ENCODE measurements around the gene NPFFR2.
"Not testable (repeated sequence)": the region's sequence is repeated elsewhere in the genome, so short reads cannot be mapped to it uniquely, and the experiment has no call there.

Gene NPFFR2

DNA sequence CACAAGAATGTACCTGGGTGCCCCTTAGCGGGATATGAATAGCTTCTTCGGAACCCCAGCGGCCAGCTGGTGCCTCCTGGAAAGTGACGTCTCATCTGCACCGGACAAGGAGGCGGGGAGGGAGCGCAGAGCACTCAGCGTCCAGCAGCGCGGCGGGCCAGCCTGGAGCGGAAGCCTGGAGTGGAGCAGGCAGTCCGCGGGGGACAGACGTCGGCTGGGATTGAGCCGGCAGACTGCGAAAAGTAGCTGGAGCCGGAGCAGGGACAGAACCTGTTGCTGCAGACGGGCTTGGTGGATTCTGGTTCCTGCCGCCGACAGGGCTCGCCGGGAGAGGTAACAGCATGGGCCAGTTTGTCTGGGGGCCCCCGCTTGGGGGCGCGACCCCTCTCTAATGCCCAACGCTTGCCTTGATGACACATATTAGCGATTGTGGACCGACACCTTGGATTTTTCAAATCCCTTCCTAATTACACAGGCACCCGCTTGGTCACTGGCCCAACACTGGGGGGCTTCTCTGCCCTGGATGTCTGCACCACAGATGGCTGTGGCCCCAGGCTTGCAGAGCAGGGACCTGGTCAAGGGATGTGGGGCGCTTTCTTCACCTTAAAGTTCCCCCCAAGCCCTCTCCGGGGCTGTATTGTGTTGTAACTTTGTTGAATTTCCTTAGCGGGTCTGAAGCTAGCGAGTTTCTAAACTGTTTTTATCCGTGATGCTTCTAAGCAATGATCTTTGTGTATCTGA, at the start of gene NPFFR2:
Gene NPFFR2, plus strand, starts transcription at position 133 of the 741 bp plus-strand sequence. CDS start 96,592 bp downstream, outside the sequence.
- DNase-seq: no peak

DNA sequence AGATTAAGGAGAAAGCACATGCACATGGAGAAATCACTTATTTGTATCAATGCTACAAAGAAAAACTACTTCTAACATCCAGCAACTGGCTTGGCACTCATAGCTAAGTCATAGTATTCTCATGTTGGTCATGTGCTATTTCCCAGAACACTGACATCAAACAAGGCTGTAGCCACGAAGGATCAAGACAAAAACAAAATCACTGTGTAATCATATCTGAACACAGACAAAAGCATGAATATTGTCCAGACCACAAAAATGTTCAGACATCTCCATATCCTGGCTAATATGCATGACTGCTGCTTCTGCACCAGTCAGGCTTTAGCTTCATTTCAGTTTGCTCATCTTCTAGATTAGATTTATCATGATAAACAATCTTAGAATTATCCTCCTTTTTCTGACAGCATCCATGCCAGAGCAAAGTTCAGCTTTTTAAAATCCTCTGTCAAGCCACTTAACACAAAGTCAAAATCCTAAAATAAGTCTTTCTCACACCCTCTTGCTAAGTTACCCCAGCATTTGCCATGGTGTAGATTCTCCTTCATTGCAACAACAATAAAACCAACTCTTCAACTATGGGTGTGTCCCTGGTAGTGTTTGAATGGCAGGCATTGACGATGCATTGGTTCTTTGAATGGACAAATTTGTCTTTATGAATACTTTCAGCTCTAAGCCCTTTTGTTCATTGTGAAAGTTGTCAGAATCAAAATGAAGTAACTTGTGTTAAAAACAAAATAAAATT, 39.1 kb upstream of the NPFFR2 start:
- DNase-seq: no peak

DNA sequence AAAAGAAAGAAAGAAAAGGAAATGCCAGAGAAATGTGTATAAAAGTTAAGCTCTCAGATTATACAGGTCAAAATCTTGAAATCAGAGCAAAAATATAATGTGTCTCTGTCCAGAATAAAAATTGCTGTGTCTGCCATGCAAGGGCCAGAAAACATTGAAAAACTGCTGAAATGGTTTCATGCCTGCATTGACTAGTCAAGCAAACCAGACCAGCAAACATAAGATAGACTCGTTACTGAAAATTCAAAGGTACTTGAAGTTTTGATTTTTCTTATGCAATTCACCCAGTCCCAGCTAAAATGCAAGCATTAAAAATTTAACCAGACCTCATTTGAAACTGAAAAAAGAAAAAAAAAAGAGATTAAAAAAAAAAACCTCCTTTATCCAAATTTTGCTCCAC, 37.2 kb upstream of the NPFFR2 start:
- DNase-seq: no peak

DNA sequence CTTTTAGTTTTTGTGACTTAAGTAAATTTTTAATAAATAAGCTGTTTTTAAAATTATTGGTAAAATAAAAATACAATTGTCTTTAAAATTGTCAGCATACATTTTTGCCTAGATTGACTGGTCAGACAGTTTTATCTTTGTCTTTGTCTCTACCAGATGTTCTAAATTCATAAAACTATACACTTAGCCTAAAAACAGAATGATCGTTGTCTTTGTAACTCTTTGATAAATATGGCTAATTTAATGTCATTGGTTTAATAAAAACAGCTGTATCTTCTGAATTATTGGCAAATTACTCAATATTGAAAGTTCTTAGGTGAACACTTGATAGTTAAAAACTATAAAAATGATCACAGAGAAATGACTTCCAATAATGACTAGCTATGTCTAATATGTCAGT, 36.5 kb upstream of the NPFFR2 start:
- DNase-seq: no peak

DNA sequence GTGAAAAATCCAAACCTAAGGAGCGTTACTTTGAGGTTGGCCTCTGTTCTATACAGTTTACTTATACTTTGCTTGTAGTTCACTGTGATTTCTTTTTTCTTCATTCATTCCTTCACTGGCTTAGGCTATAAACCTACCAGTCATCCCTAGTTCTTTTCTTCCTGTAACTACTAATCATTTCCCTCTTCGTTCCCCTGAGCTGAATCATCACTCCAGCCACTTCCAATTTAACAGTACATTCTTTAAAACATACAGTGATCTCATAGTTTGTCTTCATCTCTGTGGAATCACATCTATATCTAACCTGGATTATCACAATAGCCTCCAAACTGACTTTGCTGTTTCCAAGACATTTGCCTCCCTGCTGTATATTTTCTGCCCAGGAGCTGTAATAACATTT, 25.2 kb upstream of the NPFFR2 start:
- DNase-seq: no peak

DNA sequence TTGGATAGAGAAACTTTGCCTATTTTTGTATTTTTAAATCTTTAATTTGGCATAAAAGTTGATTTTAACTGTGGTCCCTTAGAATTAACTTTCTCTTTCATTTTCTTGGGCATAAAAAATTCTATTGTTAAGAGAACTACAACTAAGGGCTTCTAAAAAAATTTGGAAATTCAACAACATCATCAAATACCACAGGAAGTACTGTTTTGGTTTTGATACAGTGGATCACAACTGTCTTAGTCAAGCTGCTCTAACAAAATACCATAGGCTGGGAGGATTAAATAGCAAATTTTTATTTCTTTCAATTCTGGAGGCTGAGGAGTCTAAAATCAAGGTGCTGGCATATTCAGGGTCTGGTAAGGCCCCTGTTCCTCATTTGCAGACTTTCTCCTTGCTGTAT, 19.9 kb upstream of the NPFFR2 start:
- no peak for DNase-seq

DNA sequence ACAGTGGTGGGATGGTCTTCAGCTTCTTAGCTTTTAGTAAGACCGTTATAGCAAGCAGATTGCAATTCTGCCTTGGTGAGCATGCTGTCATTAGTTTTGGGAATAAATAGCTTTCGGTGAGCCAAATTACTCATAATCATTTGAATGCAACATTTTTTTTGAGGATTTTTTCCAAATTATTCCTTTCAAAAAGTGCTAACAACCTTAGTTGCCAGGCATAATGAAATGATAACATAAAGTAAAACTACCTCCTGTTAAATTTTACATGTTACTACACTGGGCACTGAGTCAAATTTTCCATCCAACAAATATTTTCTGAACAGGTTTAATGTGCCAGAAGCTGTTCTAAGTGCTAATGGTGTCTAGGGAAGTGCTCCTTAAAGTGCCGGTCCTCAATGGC, 15.8 kb upstream of the NPFFR2 start:
- no peak for DNase-seq

GRCh38 chr4:72019688-72020087, 12.1 kb upstream of the NPFFR2 start:
- DNase-seq: no peak

GRCh38 chr4:72022553-72022952, 9.2 kb upstream of the NPFFR2 start:
- DNase-seq: no peak

DNA sequence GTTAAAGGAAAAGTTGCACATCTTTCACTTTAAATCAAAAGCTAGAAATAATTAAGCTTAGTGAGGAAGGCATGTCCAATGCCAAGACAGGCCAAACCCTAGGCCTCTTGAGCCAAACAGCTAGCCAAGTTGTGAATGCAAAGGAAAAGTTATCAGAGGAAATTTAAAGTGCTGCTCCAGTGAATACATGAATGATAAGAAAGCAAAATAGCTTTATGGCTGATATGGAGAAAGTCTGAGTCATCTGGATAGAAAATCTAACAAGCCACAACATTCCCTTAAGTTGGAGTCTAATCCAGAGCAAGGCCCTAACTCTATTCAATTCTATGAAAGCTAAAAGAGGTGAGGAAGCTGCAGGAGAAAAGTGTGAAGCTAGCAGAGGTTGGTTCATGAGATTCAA, 23.8 kb downstream of the NPFFR2 start:
- DNase-seq: no peak

- DNase-seq: no peak
Observed at GRCh38 chr4:72063726-72064125, 31.9 kb downstream of the NPFFR2 start.

DNA sequence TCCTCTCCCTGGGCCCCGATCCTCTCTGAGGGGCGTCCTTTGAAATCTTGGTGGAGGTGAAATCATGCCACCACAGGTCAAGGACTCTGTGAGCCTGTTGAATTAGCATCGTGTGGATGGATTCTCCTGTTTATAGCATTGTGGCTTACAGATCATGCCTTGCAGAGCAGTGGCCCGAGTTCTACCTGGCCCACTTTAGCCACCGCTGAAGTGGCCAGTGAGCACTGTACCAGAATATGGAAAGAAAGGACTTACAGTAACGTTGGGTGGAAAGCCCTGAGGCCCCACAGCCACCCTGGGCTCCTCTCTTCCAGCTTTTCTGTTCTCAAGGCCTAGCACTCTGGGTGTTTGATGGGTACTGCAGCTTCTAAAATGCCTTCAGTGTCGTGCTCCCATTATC, 35.3 kb downstream of the NPFFR2 start:
- DNase-seq: no peak

DNA sequence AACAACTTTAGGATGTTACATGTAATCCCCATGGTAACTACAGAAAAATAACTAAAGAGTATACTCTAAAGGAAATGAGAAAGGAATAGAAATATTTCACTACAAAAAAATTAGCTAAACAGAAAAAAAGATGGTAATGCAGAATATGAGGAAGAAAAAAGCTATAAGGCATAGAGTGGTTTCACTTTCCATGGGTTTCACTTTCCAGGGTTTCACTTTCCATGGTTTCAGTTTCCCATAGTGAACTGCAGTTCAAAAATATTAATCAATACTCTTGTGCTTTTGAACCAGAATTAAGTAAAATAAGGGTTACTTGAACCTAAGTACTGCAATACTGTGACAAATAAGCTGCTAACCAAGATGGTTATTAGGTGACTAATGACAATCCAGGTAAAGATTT, 42.0 kb downstream of the NPFFR2 start:
- DNase-seq: no peak

GRCh38 chr4:72076562-72076961, 44.8 kb downstream of the NPFFR2 start:
- DNase-seq: no peak

GRCh38 chr4:72077346-72077745, 45.5 kb downstream of the NPFFR2 start:
- no peak for DNase-seq

DNA sequence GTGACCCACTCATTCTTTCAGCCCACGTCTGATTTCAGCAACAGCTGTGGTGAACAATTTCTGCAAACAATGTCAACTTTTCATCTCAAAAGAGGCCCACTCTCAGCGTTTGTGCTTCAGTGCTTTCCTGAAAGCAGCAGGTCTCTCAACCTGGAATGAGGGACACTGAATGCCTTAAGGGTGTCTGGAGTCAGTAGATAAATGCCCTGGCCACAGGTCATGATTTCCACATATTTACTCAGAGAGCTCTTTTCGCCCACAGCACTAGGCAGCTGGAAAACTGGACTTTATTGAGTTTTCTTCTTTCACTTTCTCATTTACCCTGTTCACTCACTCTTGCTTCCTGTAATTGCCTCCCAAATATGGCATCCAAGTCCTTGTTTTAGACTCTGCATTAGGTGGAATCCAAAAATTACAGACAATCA, 52.8 kb downstream of the NPFFR2 start:
- DNase-seq: no peak

- DNase-seq: not testable (repeated sequence)
Observed at GRCh38 chr4:72090606-72091005, 58.8 kb downstream of the NPFFR2 start.

DNA sequence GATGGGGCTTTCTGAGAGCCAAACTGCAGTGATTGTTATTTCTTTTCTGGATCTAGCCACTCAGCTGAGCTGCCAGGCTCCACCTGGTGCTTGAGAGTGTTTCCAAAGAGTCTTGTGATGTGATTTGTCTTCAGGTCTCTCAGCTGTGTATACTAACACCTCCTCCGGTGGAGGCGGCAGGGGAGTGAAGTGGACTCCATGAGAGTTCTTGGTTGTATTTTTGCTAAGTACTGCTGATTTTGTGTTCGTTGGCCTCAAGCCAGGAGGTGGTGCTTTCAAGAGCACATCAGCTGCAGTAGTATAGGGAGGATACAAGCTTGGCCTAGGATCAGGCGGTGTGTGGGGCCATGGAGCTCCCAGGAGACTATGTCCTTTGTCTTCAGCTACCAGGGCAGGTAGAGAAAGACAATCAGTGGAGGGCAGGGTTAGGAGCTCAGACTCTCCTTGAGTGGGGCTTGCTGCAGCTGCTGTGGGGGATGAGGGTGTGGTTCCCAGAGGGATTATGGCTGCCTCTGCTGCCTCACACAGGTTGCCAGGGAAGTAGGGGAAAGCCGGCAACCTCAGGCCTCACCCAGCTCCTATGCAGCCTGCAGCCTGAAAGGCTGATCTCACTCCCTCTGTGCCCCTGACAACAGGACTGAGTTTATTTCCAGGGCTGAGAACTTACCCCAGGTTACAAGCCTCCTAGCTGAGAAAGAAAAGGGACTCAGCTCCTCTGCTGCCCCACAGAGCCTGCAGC, 62.4 kb downstream of the NPFFR2 start:
- DNase-seq: no peak

GRCh38 chr4:72107456-72107855, 75.7 kb downstream of the NPFFR2 start:
- no peak for DNase-seq

GRCh38 chr4:72109364-72109763, 77.6 kb downstream of the NPFFR2 start:
- DNase-seq: no peak

DNA sequence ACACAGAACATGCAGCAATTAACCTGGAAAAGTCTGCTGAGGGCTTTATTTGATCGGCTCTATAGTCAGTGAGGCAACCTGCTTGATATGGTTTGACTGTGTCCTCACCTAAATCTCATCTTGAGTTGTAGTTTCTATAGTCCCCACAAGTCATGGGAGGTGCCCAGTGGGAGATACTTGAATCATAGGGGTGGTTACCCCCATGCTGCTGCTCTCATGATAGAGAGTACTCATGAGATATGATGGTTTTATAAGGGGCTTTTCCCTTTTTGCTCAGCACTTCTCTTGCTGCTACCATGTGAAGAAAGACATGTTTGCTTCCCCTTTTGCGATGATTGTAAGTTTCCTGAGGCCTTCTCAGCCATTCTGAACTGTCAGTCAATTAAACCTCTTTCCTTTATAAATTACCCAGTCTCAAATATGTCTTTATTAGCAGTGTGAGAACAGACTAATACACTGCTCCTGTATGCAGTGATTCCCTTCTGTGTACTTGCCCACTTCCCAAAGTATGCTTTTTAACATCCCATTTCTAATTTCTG, 78.2 kb downstream of the NPFFR2 start:
- no peak for DNase-seq

- no peak for DNase-seq
Observed at GRCh38 chr4:72110886-72111285, 79.1 kb downstream of the NPFFR2 start.

DNA sequence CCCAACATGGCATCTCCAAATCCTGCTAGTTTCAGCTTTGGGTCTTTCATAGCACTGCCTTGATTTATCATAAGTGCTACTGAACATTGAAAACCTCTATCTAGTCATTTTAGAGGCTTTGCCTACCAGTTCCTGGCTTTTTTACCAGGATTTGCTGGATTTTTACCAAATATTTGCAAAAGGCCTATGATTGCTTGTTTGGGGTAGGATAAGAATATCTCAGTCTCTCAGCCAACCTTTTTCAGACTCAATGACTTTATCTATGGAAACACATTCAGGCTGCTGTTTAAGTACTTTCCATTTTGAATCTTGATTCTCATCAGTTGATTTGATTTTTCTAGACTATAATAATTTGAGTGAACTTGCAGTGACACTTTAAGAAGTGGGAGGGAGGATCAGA, 80.1 kb downstream of the NPFFR2 start:
- DNase-seq: no peak
